GM19455 (cell line): ENCODE data around the gene TRAPPC4.
"Not testable (repeated sequence)": the region's sequence is repeated elsewhere in the genome, so short reads cannot be mapped to it uniquely, and the experiment has no call there.

Experiments used
- ATAC-seq: cut with Tn5 transposase; IDR thresholded peaks from one replicate; pipeline ENCODE4 v1.9.1; 2021; ENCODE audit not compliant: unreplicated experiment

The TRAPPC4 gene

GRCh38 chr11:119030329-119031047, 11.9 kb downstream of the TRAPPC4 start, which contains the start of gene SLC37A4:
Gene SLC37A4 (minus strand): TSS chr11:119030877.
- ATAC-seq = peak; percentile 78

DNA sequence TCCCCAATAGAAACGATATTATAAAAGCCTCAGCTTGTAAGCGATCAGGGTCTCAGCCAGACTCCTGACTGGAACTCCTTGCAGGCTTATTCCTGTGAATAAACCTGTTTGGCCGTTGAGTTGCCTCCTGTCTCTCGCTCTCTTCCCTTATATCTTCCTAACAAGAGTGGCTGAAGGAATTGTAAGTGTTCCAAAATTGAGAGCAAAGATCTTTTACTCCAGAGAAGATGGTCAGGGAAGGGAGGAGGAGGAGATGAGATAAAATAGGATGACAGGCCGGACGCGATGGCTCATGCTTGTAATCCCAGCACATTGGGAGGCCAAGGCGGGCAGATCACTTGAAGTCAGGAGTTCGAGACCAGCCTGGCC, 13.3 kb downstream of the TRAPPC4 start:
- no peak for ATAC-seq

- not testable (repeated sequence) for ATAC-seq
Observed at GRCh38 chr11:119033421-119033820, 14.9 kb downstream of the TRAPPC4 start.

DNA sequence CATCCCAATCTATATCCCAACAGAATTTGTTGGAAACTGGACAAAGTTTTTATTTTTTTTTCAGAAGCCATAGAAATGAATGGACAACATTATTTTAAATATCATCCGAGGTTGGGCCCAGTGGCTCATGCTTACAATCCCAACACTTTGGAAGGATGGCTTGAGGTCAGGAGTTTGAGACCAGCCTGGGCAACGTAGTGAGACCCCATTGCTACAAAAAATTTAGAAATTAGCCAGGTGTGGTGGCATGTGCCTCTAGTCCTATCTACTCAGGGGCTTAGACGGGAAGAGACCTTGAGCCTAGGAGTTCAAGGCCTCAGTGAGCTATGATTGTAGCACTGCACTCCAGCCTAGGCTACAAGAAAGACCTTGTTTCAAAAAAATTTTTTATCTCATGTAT, 16.2 kb downstream of the TRAPPC4 start:
- no peak for ATAC-seq

DNA sequence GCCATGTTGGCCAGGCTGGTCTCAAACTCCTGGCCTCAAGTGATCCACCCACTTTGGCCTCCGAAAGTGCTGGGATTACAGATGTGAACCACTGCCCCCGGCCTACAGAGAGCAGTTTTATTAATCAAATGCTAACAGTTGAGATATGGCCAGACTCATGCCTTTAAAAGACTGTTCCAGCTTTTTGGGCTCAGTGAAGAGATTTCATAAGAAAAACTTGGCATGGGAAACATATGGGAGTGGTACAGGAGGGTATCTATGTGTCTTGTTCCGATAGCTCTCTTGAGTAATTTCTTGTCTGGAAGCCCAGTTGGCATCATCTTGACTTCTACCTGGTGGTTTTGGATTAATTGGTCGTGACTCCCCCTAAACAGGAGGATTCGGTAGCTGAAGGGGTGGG, 20.3 kb downstream of the TRAPPC4 start:
- ATAC-seq = no peak

GRCh38 chr11:119039471-119039870, 20.9 kb downstream of the TRAPPC4 start:
- ATAC-seq = not testable (repeated sequence)

DNA sequence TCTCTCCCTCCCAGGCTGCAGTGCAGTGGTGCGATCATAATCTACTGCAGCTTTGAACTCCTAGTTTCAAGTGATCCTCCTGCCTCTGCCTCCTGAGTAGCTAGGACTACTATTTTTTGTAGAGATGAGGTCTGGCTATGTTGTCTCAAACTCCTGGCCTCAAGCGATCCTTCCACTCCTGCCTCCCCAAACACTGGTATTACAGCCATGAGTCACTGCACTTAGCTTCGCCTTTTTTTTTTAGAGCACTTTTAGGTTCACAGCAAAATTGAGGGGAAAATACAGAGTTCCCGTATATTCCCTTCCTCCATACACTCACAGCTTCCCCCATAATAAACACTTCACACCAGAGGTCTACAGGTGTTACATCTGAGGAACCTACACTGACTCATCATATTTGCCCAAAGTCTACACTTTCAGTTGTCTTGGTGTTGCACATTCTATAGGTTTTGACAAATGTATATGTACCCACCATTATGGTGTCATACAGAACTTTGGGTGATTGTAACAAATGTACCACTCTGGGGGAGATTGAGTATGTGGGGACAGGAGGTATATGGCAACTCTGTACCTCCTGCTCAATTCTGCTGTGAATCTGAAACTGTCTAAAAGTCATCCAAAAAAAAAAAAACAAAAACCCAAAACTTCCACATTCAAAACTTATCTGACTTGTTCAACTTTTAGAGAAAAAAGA, 23.4 kb downstream of the TRAPPC4 start:
- ATAC-seq = no peak

DNA sequence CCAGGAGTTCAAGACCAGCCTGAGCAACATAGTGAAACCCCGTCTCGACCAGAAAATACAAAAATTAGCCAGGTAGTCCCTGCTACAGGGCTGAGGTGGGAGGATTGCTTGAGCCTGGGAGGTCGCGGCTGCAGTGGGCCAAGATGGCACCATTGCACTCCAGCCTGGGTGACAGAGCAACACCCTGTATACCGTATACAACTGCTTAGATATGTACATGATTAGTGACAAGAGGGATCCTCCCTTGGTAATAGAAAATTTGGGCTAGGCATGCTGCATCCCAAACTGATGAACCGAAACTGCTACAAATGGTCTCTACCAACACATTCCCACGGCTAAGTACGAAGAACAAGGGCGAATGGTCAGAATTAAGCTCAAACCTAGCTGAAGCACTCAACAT, 24.4 kb downstream of the TRAPPC4 start:
- ATAC-seq = no peak

- ATAC-seq = no peak
Observed at GRCh38 chr11:119044708-119045107, 26.1 kb downstream of the TRAPPC4 start.

DNA sequence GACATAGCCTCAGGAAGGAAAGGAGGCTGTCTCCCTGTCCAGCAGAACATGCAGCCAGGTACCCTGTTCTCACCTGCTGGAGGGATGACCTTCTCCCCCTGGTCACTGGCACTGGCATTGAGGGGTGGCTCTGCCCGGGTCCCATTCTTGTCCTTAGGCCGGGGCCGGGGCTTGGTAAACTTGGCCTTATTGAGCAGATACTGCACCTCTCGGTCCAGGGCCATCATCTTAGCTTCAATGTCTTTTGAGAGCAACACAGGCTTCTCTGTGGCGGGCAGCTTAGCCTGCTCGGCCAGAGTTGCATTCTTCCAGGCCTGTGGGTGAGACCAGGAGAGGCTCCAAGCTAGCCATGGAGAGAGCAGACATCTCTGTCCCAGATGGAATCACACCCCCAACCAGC, 27.9 kb downstream of the TRAPPC4 start:
- ATAC-seq = no peak

DNA sequence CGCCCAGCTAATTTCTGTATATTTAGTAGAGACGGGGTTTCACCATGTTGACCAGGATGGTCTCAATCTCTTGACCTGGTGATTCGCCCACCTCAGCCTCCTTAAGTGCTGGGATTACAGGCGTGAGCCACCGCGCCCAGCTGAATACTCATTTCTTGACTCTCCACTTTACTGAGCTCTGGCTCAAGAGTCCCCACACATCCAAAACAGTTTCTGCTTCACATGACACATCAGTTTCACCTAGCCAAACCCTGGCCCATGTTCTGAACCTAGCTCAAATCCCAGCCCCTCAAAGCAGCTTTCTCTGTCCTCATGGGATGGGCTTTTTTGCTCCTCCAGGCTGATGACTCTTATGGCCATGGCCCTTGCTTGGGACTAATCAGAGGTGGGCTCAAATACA, 28.6 kb downstream of the TRAPPC4 start:
- ATAC-seq = no peak

- ATAC-seq = no peak
Observed at GRCh38 chr11:119048644-119049043, 30.1 kb downstream of the TRAPPC4 start.

- no peak for ATAC-seq
Observed at GRCh38 chr11:119049081-119049480, 30.5 kb downstream of the TRAPPC4 start.

- ATAC-seq = no peak
Observed at GRCh38 chr11:119051440-119052162, 33.0 kb downstream of the TRAPPC4 start.

DNA sequence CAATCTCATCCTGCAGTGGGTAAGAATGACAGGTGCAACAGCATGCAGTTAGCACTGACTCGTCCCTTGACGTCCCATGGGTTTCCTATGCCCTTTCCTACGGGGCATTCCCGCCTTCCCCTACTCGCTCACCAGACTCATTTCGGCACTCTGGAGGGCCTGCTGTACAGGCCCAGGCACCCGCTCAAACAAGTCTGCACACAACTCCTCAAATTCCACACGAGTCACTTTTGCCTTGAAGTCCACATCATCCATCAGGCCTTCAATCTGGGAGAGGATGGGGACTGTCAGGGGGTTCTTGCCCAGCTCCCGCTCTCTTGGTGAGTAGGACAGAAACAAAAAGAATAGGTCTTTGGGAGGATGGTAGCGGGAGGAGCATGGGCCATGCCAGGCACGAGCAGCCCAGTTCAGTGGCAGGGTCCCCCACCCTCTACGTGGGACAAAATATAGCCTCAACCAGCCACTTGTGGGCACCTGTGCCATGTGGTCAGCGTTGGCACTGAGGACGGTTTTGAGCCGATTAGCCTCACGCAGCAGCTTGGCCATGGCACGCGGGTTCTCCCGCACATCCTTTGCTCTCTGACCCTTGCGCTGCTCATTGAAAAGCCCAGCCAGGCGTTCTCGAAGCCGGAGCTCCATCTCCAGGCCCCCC, 33.7 kb downstream of the TRAPPC4 start:
- no peak for ATAC-seq

DNA sequence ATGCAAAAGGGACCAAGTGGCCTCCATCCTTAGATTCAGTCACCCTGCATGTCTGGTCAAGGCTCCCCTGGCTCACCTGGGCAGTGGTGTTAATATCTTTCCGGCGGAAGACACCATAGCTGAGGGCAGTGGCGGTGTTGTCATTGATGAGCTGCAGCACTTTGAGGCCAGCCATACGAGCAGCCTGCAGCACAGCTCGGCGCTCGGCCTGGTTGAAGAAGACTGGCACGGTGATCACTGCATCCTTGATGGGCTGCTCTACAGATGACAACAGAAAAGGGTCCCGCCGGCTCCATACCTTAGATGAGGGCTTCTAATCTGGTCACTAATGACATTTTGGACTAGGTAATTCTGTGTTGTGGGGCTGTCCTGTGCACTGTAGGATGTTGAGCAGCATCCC, 35.9 kb downstream of the TRAPPC4 start:
- ATAC-seq = no peak

GRCh38 chr11:119055901-119056300, 37.3 kb downstream of the TRAPPC4 start:
- ATAC-seq = no peak

DNA sequence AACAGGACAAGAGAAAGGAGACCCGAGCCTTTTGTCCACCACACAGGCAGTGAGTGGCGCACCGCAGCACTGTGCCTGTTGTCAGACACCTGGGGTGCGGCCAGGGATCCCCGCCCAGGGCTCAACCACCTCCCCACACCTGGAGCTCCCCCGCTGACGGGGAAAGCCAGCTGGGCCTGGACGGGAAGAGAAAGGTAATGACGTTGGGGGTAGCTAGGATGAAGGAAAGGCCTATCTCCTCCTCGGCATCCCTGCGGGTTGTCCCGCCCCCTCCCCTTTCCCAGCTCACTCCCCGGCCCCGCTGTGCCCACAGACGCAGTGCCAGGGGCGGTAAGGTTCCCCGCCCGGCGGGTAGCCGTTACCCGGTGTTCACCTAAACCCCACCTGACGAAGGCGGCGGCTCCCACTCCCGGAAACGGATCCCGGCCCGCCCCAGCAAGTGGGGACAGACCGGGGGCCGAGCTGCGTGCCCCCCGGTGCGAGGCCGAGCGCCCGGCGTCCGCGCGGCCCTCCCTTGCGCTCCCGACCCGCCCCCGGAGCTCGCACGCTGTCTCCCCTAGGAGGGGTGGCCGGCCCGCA, 37.9 kb downstream of the TRAPPC4 start:
- peak; percentile 4 for ATAC-seq

DNA sequence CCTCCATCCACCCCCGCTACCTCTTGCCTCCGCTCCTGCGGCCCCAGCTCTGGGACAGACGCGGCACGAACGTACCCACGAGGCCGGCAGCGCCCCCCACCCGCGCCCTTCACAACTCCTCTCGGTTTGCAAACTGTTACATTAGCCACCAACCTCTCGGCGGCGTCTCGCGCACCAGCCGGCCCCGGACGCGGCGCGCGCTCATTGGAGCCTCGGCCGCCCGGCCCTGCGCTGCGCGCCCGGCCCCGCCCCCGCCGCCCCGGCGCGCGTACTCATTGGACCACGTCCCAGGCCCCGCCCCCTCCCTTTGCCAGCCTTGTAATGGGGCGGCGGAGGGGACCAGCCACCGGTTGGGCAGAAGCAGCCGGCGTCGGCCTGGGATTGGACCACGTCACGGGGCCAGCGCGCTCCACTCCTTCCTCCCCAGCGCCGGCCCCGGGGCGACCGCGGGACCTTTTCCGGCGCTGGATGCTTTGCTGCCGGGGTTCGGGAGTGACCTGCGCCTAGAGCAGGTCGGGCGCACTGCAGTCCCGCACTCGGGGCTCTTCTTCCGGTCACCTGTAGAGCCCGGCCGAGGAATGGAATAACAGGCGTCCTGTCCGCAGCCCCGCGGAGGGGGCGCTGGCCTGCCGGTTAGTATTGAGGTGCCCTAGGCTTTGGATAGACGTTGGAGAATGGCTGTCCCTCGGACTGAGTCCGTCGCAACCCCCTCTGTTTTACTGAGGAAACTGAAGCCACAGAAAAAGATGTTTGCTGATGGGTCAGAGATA, 38.6 kb downstream of the TRAPPC4 start, which contains the start of gene HYOU1:
HYOU1 (minus strand) TSS at position 206 of the 770 bp plus-strand sequence. CDS start 1,045 bp downstream, outside the sequence.
- peak; percentile 94 for ATAC-seq

- not testable (repeated sequence) for ATAC-seq
Observed at GRCh38 chr11:119059128-119059527, 40.6 kb downstream of the TRAPPC4 start.
